Ectodermal cell (in vitro differentiated cells): Measurements from ENCODE around the gene BUB1B.

Experiments used
- H3K27ac ChIP-seq: 2 replicates; pipeline ENCODE4 v1.7.0; 2013; ENCODE audit warnings: mild to moderate bottlenecking, low read depth, low read length; ENCODE audit not compliant: insufficient read depth, poor library complexity, severe bottlenecking
- H3K27me3 ChIP-seq: 2 replicates; pipeline ENCODE4 v1.7.0; 2013; ENCODE audit warnings: mild to moderate bottlenecking, low read length; ENCODE audit not compliant: insufficient read depth, control insufficient read depth, poor library complexity, severe bottlenecking
- H3K36me3 ChIP-seq: one replicate; pipeline ENCODE4 v1.7.0; 2013; ENCODE audit warnings: low read length; ENCODE audit not compliant: control insufficient read depth, insufficient read depth
- H3K4me1 ChIP-seq: one replicate; pipeline ENCODE4 v1.7.0; 2013; ENCODE audit warnings: low read length; ENCODE audit not compliant: control insufficient read depth, insufficient read depth
- H3K4me3 ChIP-seq: 2 replicates; pipeline ENCODE4 v1.7.0; 2013; ENCODE audit warnings: low read depth, low read length, control low read depth; ENCODE audit not compliant: insufficient read depth
- H3K9me3 ChIP-seq: 2 replicates; pipeline ENCODE4 v1.7.0; 2013; ENCODE audit warnings: mild to moderate bottlenecking, low read length, moderate library complexity; ENCODE audit not compliant: control insufficient read depth
- WGBS, 2 experiments: methylation state at CpG; one replicate each; pipeline ENCODE4 v1.1.7; 2013; ENCODE audit warnings: missing lambda C conversion rate in 2 of 2; 5-methylcytosine and 5-hydroxymethylcytosine counted together

Gene BUB1B

GRCh38 chr15:40229316-40229715, 68.4 kb downstream of the BUB1B start:
- Histone ChIP-seq H3K27ac (no peak overlapping the region), H3K4me3 (no peak overlapping the region), H3K27me3 (no peaks in the 10 kb centered on the region), H3K9me3 (no peaks in the 10 kb centered on the region), H3K4me1 (no peaks in the 10 kb centered on the region), H3K36me3 (peaks cover 12% of the 10 kb centered on the region)
- WGBS, 2 experiments = 91 to 94% methylated on average over 5 of the region's 5 CpGs

GRCh38 chr15:40229956-40230355, 69.1 kb downstream of the BUB1B start:
- Histone ChIP-seq H3K36me3 (peaks cover 12% of the 10 kb centered on the region), H3K4me1 (no peaks in the 10 kb centered on the region), H3K4me3 (no peak overlapping the region), H3K27me3 (no peaks in the 10 kb centered on the region), H3K9me3 (no peaks in the 10 kb centered on the region), H3K27ac (no peak overlapping the region)
- WGBS, 2 experiments = 100% methylated on average over 1 of the region's 1 CpG

DNA sequence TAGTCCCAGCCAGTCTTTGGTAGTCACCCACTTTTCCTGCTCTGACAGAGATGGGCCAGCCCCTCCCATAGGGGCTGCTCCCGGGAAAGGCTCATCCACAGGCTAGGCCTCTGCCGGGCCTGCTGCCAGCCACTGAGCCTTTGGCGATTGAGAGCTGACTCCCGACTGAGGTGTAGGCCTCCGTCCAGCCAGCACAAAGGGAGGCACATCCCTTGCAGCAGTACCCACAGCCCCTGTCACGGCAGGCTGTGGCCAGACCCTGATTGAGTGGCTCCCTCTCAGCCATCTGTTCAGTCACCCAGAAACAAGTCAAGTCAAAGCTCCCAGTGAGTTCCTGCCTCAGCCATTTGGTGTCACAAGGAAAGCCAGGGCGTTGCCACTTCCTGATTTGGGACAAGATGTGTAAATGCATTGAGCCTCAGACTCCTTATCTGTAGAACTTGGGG, 71.8 kb downstream of the BUB1B start:
- WGBS, 2 experiments = 78 to 81% methylated on average over 7 of the region's 7 CpGs
- no peak overlapping the region for H3K4me3 ChIP-seq
- H3K9me3 ChIP-seq = no peaks in the 10 kb centered on the region
- no peaks in the 10 kb centered on the region for H3K27me3 ChIP-seq
- peaks cover 12% of the 10 kb centered on the region for H3K36me3 ChIP-seq
- H3K4me1 ChIP-seq = no peaks in the 10 kb centered on the region
- no peak overlapping the region for H3K27ac ChIP-seq

DNA sequence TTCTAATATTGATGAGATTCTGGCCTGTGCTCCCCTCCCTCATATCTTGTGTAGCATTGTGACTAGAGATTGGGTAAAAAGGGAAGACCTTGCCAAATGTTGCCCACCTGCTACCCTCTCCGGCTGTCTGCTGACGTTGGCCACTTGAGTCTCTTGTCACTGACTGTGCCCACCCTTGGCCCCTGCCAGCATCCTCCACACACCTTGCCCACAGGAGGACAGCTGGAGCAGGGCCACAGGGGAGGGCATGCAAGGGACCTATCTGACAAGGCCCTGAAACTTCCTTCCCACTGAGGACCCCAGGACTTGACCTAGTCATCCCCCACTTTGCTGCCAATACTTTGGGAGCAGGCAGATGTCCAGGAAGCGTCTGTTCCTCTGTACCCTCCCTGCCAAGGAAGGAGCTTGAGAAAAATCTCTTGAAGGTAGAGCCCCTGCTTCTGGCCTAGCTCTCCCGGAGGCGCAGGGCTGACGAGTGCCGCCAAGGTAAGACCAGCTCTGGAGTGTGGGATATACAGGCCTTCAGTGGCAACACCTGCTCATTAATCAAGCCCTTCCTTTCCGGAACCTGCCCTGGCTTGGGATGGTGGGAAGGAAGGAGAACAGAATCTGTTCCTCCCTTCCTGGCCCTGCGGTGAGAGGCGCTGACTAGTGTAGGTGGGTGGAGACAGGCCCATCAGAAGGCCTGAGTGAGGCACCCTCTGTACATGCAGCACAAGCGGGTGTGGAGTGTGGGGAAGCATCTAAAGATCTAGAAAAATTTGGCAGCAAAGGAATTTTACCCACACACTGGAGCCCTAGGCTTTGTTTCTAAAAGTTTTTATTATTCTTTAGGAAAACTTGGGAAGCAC, 73.1 kb downstream of the BUB1B start:
- H3K27ac ChIP-seq = no peak overlapping the region
- no peaks in the 10 kb centered on the region for H3K9me3 ChIP-seq
- H3K4me3 ChIP-seq = no peak overlapping the region
- 93 to 94% methylated on average over 10 to 11 of the region's 11 CpGs for WGBS, 2 experiments
- H3K27me3 ChIP-seq = peaks cover 12% of the 10 kb centered on the region
- H3K36me3 ChIP-seq = peaks cover 9% of the 10 kb centered on the region
- peaks cover 6% of the 10 kb centered on the region for H3K4me1 ChIP-seq

DNA sequence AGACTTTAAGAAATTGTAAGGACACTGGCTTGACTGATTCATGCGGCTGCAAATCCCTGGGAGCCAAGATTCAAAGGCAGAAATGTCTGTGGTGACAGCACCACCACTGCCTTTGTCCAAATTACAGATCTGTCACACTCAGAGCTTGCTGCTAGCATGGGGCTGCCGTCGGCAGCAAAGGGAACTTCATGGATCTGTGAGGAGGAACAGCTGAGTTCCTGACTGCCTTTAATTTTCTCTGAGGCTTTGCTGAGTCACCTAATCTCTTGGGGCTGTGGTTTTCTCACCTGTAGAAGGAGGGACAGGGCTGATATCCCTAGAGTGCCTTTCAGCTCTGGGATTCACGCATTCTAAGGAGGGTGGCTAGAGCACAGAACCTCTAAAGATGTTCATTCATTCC, 73.9 kb downstream of the BUB1B start:
- H3K27ac ChIP-seq = no peak overlapping the region
- H3K4me1 ChIP-seq = peaks cover 13% of the 10 kb centered on the region
- WGBS, 2 experiments = 70 to 77% methylated on average over 4 of the region's 4 CpGs
- H3K9me3 ChIP-seq = no peaks in the 10 kb centered on the region
- H3K4me3 ChIP-seq = no peak overlapping the region
- peaks cover 2% of the 10 kb centered on the region for H3K36me3 ChIP-seq
- peaks cover 20% of the 10 kb centered on the region for H3K27me3 ChIP-seq

GRCh38 chr15:40235201-40235885, 74.5 kb downstream of the BUB1B start:
- no peak overlapping the region for H3K4me3 ChIP-seq
- H3K36me3 ChIP-seq = no peaks in the 10 kb centered on the region
- H3K27ac ChIP-seq = no peak overlapping the region
- H3K27me3 ChIP-seq = peaks cover 20% of the 10 kb centered on the region
- H3K4me1 ChIP-seq = peaks cover 17% of the 10 kb centered on the region
- WGBS, 2 experiments = 83 to 91% methylated on average over 4 of the region's 4 CpGs
- H3K9me3 ChIP-seq = no peaks in the 10 kb centered on the region

GRCh38 chr15:40238532-40239403, 77.9 kb downstream of the BUB1B start, which contains the start of gene PAK6:
Gene PAK6 (plus strand): TSS chr15:40239063. CDS start chr15:40264786, 25,723 bp downstream.
- no peaks in the 10 kb centered on the region for H3K9me3 ChIP-seq
- WGBS, 2 experiments = 5 to 6% methylated on average over 39 of the region's 39 CpGs
- no peak within 1 kb of the TSS for H3K4me3 ChIP-seq
- peaks cover 17% of the 10 kb centered on the region for H3K4me1 ChIP-seq
- H3K27ac ChIP-seq = no peak within 1 kb of the TSS
- peaks cover 20% of the 10 kb centered on the region for H3K27me3 ChIP-seq
- H3K36me3 ChIP-seq = no peaks in the 10 kb centered on the region

- H3K27ac ChIP-seq = no peak overlapping the region
- 39 to 45% methylated on average over 5 of the region's 5 CpGs for WGBS, 2 experiments
- H3K27me3 ChIP-seq = peaks cover 20% of the 10 kb centered on the region
- H3K4me3 ChIP-seq = no peak overlapping the region
- no peaks in the 10 kb centered on the region for H3K9me3 ChIP-seq
- H3K4me1 ChIP-seq = peaks cover 17% of the 10 kb centered on the region
- no peaks in the 10 kb centered on the region for H3K36me3 ChIP-seq
Measured at GRCh38 chr15:40239404-40239692, 78.5 kb downstream of the BUB1B start.

DNA sequence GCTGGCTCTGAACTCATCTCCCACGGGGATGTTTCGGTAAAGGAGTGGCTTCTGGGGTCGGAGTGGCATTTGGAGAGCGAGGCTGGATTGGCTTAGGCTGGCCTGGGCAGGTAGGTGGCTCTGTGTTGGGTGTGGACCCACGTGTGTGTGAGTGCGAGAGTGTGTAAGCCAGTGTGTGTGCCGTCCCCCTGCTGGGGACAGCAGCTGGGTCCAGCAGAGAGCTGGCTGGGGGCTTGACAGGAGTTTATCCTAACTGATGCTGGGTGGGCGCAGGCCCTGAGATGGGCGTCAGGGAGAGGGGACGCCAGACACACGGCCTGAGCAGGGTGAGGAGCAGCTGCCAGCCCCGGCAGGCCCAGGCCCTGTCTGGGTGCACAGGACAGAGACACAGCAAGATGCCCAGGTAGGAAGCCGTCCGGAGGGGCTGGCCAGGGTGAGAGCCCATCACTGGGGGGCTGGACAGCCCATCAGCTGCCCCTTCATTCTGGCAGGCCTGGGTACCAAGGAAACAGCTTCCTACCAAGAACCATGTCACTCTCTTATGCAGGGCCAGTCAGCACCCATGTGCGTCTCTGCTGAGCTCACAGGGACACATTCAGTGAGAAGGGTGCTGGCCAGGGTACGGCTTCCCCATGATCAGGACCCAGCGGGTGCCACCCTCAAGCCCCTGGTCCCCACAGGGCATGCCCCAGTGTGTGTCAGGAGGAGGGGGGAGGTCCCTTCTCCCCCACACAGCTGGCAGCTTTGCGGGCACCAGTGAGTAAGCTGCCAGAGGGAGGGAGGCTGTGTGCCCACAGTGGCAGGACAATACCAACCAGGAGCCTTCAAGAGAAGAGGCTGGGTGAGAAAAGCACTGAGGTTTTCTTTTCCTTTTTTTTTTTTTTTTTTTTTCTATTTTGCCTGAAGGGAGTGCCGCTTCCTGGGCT, 79.1 kb downstream of the BUB1B start:
- no peaks in the 10 kb centered on the region for H3K9me3 ChIP-seq
- peaks cover 20% of the 10 kb centered on the region for H3K27me3 ChIP-seq
- H3K4me3 ChIP-seq = no peak overlapping the region
- 86 to 88% methylated on average over 19 of the region's 19 CpGs for WGBS, 2 experiments
- no peak overlapping the region for H3K27ac ChIP-seq
- peaks cover 17% of the 10 kb centered on the region for H3K4me1 ChIP-seq
- no peaks in the 10 kb centered on the region for H3K36me3 ChIP-seq
